Ovary (tissue), 9 donors: Measurements from ENCODE around the gene SOCS3. TPM values are rescaled to one million over a fixed set of nuclear protein-coding genes. Genes with fewer than 3 reads are reported as not detected.

ENCODE experiments used
- DNase-seq, 5 donors: peaks; one replicate each; pipeline ENCODE4 v3.0.0-alpha.2; 2019 to 2020
- H3K27ac ChIP-seq, 2 donors: fragments of 200-600 bp; one replicate each; pipeline versions ENCODE4 v1.5.1 to v1.8.0; 2019 to 2022
- H3K27me3 ChIP-seq: fragments of 200-600 bp; one replicate; pipeline ENCODE4 v1.8.0; 2022
- H3K36me3 ChIP-seq: fragments of 200-600 bp; sonication (generic); one replicate; pipeline ENCODE4 v1.5.1; 2019
- H3K4me1 ChIP-seq: one replicate; pipeline ENCODE4 v1.8.1; 2013; ENCODE audit warnings: mild to moderate bottlenecking, moderate library complexity; ENCODE audit not compliant: insufficient read depth
- H3K4me3 ChIP-seq: fragments of 200-600 bp; sonication (generic); one replicate; pipeline ENCODE4 v1.5.1; 2017
- H3K9me3 ChIP-seq, 2 donors: fragments of 200-600 bp in 1 of 2; sonication (generic) in 1 of 2; one replicate each; pipeline versions ENCODE4 v1.5.1 to v1.8.1; 2013 to 2019; ENCODE audit warnings: mild to moderate bottlenecking in 1 of 2, moderate library complexity in 1 of 2
- EP300 ChIP-seq: sonication (generic); formaldehyde crosslinking; IDR thresholded peaks from one replicate; pipeline ENCODE4 v1.6.1; 2017; ENCODE audit warnings: antibody characterized with exemption
- POLR2A ChIP-seq: fragments of 450-650 bp; IDR thresholded peaks from one replicate; pipeline ENCODE4 v1.6.1; 2017; ENCODE audit warnings: antibody characterized with exemption, mild to moderate bottlenecking, moderate library complexity
- WGBS, 3 donors: extraction: QIAGEN DNeasy Blood & Tissue Kit in 1 of 3; methylation state at CpG; one replicate each; pipeline versions ENCODE4 v1.1.5 to v1.1.7; 2013 to 2017; 5-methylcytosine and 5-hydroxymethylcytosine counted together
- intact Hi-C, 4 donors: fragments of 100-400 bp; cut with DNase I; formaldehyde crosslinking; loops; one replicate each; pipeline versions ENCODE4 v1.11.0 to v1.15.1; 2022 to 2023
- polyA plus RNA-seq, 2 donors: library from polyadenylated mRNA; stranded (reverse); fragments of 200-250 nt in 1 of 2; fragments of 350-450 nt in 1 of 2; fragmentation: Illumina TruSeq in 1 of 2; extraction: RNeasy Lipid Tissue Mini Kit (QIAGEN cat#74804) in 1 of 2; gene quantifications; one replicate each; pipeline ENCODE4 v1.2.3, GENCODE V29; 2013 to 2014
- total RNA-seq, 7 donors: library from RNA; depleted of rRNA in 2 of 7; stranded (reverse); fragments of >200 nt in 2 of 7; fragmentation: NEBNext Ultra II Directional in 3 of 7; extraction: Animal tissue kit (Norgen Biotek cat#: 25700) in 3 of 7; gene quantifications; one replicate each; pipeline versions ENCODE4 v1.1.0 to v1.2.4, GENCODE V29; 2016 to 2023
- TF ChIP-seq, protein P1 (sequence below), 3 donors: fragments of 450-650 bp in 2 of 3; fragments of 200-600 bp in 1 of 3; IDR thresholded peaks; one replicate each; pipeline versions ENCODE4 v1.5.1 to v1.8.0; 2016 to 2022; ENCODE audit warnings: antibody characterized with exemption in 3 of 3, mild to moderate bottlenecking in 1 of 3
- donor health status: DM: no; HTN: no; CAD: no; lungs with moderate emphysema.
- donor health status: DM: no; HTN: no; CAD: no.
- donor health status: Bipolar disorder and iron deficiency.
- donor health status: DM: yes; HTN: yes; CAD: no.
- donor health status: DM: no; HTN: no; CAD: no.
- donor health status: DM: yes; HTN: yes; CAD: no.

SOCS3 gene
- total and polyA plus RNA-seq, 9 donors = 14.4 to 284 (median 56.5) TPM

- Histone ChIP-seq H3K4me1 (peaks cover 3% of the 10 kb centered on the region), H3K27me3 (no peaks in the 10 kb centered on the region), H3K9me3 (no peaks in the 10 kb centered on the region), H3K4me3 (no peak overlapping the region), H3K36me3 (no peaks in the 10 kb centered on the region), H3K27ac (no peak overlapping the region)
- DNase-seq = no peak
- intact Hi-C loops = no loop called here
- TF ChIP-seq, protein P1, sequence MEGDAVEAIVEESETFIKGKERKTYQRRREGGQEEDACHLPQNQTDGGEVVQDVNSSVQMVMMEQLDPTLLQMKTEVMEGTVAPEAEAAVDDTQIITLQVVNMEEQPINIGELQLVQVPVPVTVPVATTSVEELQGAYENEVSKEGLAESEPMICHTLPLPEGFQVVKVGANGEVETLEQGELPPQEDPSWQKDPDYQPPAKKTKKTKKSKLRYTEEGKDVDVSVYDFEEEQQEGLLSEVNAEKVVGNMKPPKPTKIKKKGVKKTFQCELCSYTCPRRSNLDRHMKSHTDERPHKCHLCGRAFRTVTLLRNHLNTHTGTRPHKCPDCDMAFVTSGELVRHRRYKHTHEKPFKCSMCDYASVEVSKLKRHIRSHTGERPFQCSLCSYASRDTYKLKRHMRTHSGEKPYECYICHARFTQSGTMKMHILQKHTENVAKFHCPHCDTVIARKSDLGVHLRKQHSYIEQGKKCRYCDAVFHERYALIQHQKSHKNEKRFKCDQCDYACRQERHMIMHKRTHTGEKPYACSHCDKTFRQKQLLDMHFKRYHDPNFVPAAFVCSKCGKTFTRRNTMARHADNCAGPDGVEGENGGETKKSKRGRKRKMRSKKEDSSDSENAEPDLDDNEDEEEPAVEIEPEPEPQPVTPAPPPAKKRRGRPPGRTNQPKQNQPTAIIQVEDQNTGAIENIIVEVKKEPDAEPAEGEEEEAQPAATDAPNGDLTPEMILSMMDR (IDR thresholded peaks at IDR 0.05) = no peak
- TF ChIP-seq EP300 (no peak), POLR2A (no peak)
- 46 to 63% (median 49%) methylated on average over 2 of the region's 2 CpGs for WGBS, 3 donors
Measured at GRCh38 chr17:78395155-78395554, 35.3 kb upstream of the SOCS3 start.

GRCh38 chr17:78394209-78394608 lies 34.3 kb upstream of the SOCS3 start:
- no peaks in the 10 kb centered on the region for H3K36me3 ChIP-seq
- H3K27me3 ChIP-seq = no peaks in the 10 kb centered on the region
- peaks cover 5% of the 10 kb centered on the region for H3K4me1 ChIP-seq
- WGBS, 3 donors = 91 to 96% (median 94%) methylated on average over 7 of the region's 7 CpGs
- H3K27ac ChIP-seq = no peak overlapping the region
- H3K4me3 ChIP-seq = no peak overlapping the region
- intact Hi-C loops = no loop called here
- no peak for TF ChIP-seq EP300
- no peak for TF ChIP-seq POLR2A
- TF ChIP-seq, protein P1 (IDR thresholded peaks at IDR 0.05) = no peak
- DNase-seq = no peak
- H3K9me3 ChIP-seq = no peaks in the 10 kb centered on the region

GRCh38 chr17:78393575-78393974 lies 33.7 kb upstream of the SOCS3 start:
- Histone ChIP-seq H3K4me1 (peaks cover 5% of the 10 kb centered on the region), H3K27me3 (no peaks in the 10 kb centered on the region), H3K4me3 (no peak overlapping the region), H3K36me3 (no peaks in the 10 kb centered on the region), H3K9me3 (no peaks in the 10 kb centered on the region), H3K27ac (no peak overlapping the region)
- DNase-seq = no peak
- intact Hi-C loops = no loop called here
- TF ChIP-seq POLR2A (no peak), EP300 (no peak)
- TF ChIP-seq, protein P1 (IDR thresholded peaks at IDR 0.05) = no peak
- WGBS, 3 donors = 93 to 97% (median 94%) methylated on average over 4 of the region's 4 CpGs

- Histone ChIP-seq H3K4me3 (no peak overlapping the region), H3K9me3 (no peaks in the 10 kb centered on the region), H3K4me1 (peaks cover 5% of the 10 kb centered on the region), H3K27me3 (no peaks in the 10 kb centered on the region), H3K36me3 (no peaks in the 10 kb centered on the region), H3K27ac (no peak overlapping the region)
- DNase-seq = no peak
- intact Hi-C loops = no loop called here
- WGBS, 3 donors = 97 to 99% (median 98%) methylated on average over 6 of the region's 6 CpGs
- TF ChIP-seq, protein P1 (IDR thresholded peaks at IDR 0.05) = no peak
- no peak for TF ChIP-seq POLR2A
- TF ChIP-seq EP300 = no peak
Measured at GRCh38 chr17:78392295-78392694, 32.4 kb upstream of the SOCS3 start.
